Stomach (tissue), 9 donors: Measurements from ENCODE around the gene CLEC16A. TPM values are rescaled to one million over a fixed set of nuclear protein-coding genes. Genes with fewer than 3 reads are reported as not detected.
A peak's percentile ranks its signal among the peaks of the same experiment; 100 is the strongest.

Experiments used
- DNase-seq, 2 donors: peaks; one replicate each; pipeline versions ENCODE4 v3.0.0 to v3.0.0-alpha.2; 2013 to 2019
- H3K27ac ChIP-seq, 5 donors: fragments of 200-600 bp in 4 of 5; sonication (generic) in 4 of 5; one replicate each; pipeline ENCODE4 v1.5.1; 2013 to 2019; ENCODE audit warnings: mild to moderate bottlenecking in 1 of 5, moderate library complexity in 1 of 5
- H3K27me3 ChIP-seq, 3 donors: fragments of 200-600 bp; sonication (generic); one replicate each; pipeline ENCODE4 v1.5.1; 2017 to 2019; ENCODE audit warnings: mixed run types in 1 of 3
- H3K36me3 ChIP-seq, 4 donors: fragments of 200-600 bp; sonication (generic); 1 replicate in 3 of 4; 2 replicates in 1 of 4; pipeline ENCODE4 v1.5.1; 2016 to 2019
- H3K4me1 ChIP-seq, 4 donors: fragments of 200-600 bp; sonication (generic); one replicate each; pipeline ENCODE4 v1.5.1; 2016 to 2019
- H3K4me3 ChIP-seq, 4 donors: fragments of 200-600 bp; sonication (generic) in 3 of 4; one replicate each; pipeline ENCODE4 v1.5.1; 2016 to 2019; ENCODE audit warnings: mild to moderate bottlenecking in 1 of 4
- H3K9me3 ChIP-seq, 4 donors: fragments of 200-600 bp; sonication (generic); one replicate each; pipeline ENCODE4 v1.5.1; 2016 to 2019
- CTCF ChIP-seq, 7 experiments: fragments of 450-650 bp in 4 of 7; fragments of 200-600 bp in 3 of 7; sonication (generic) in 3 of 7; IDR thresholded peaks; one replicate each; pipeline ENCODE4 v1.5.1; 2016 to 2019; ENCODE audit warnings: antibody characterized with exemption in 7 of 7, control low read depth in 2 of 7, mild to moderate bottlenecking in 1 of 7
- EP300 ChIP-seq: sonication (generic); formaldehyde crosslinking; IDR thresholded peaks from one replicate; pipeline ENCODE4 v1.6.1; 2017; ENCODE audit warnings: antibody characterized with exemption
- POLR2A ChIP-seq, 4 donors: fragments of 450-650 bp; IDR thresholded peaks; one replicate each; pipeline ENCODE4 v1.6.1; 2016; ENCODE audit warnings: antibody characterized with exemption in 4 of 4, control low read depth in 2 of 4, mild to moderate bottlenecking in 1 of 4, moderate library complexity in 1 of 4
- POLR2AphosphoS5 ChIP-seq, 3 donors: sonication (generic); formaldehyde crosslinking; IDR thresholded peaks; one replicate each; pipeline ENCODE4 v1.6.1; 2016; ENCODE audit warnings: antibody characterized with exemption in 3 of 3
- WGBS, 5 donors: extraction: QIAGEN DNeasy Blood & Tissue Kit in 3 of 5; methylation state at CpG; one replicate each; pipeline versions ENCODE4 v1.1.5 to v1.1.7; 2013 to 2018; 5-methylcytosine and 5-hydroxymethylcytosine counted together
- intact Hi-C: fragments of 100-400 bp; cut with DNase I; formaldehyde crosslinking; loops from one replicate; pipeline ENCODE4 v1.15.1; 2023; ENCODE audit warnings: low total_unique reads
- polyA plus RNA-seq, 3 donors: library from polyadenylated mRNA; stranded (reverse); fragments of 200-250 nt; gene quantifications; one replicate each; pipeline ENCODE4 v1.2.3, GENCODE V29; 2013
- total RNA-seq, 5 donors: library from RNA; depleted of rRNA; stranded (reverse); fragments of >200 nt; gene quantifications; one replicate each; pipeline versions ENCODE4 v1.1.0 to v1.2.3, GENCODE V29; 2014 to 2016
- donor health status: healthy with polysubstance abuse.
- donor health status: Bipolar disorder and iron deficiency.
- donor health status: healthy.

Gene CLEC16A
- total and polyA plus RNA-seq, 8 donors = 5.8 to 176 (median 21.8) TPM

- Histone ChIP-seq H3K27ac (peak overlapping the region in 1 of 5 donors; percentile 79), H3K36me3 (peaks cover 0 to 25% (median 9%) of the 10 kb centered on the region in 4 donors), H3K4me3 (no peak overlapping the region), H3K27me3 (no peaks in the 10 kb centered on the region), H3K9me3 (no peaks in the 10 kb centered on the region), H3K4me1 (peaks cover 18 to 68% (median 36%) of the 10 kb centered on the region in 4 donors)
- TF ChIP-seq CTCF (IDR thresholded peaks at IDR 0.05) (no peak), POLR2A (IDR thresholded peaks at IDR 0.05) (no peak), EP300 (no peak), POLR2AphosphoS5 (IDR thresholded peaks at IDR 0.05) (no peak)
- 70 to 92% (median 87%) methylated on average over 2 of the region's 2 CpGs for WGBS, 5 donors
- intact Hi-C loops = no loop called here
- no peak for DNase-seq
Measured at GRCh38 chr16:11082860-11083388, 138.6 kb downstream of the CLEC16A start.

GRCh38 chr16:11084484-11084875 lies 140.1 kb downstream of the CLEC16A start:
- 63 to 81% (median 70%) methylated on average over 11 of the region's 11 CpGs for WGBS, 5 donors
- H3K9me3 ChIP-seq = no peaks in the 10 kb centered on the region
- H3K4me1 ChIP-seq = peaks cover 7 to 68% (median 33%) of the 10 kb centered on the region in 4 donors
- peak overlapping the region in 4 of 5 donors; percentile 24 to 79 (median 56) for H3K27ac ChIP-seq
- no peak overlapping the region for H3K4me3 ChIP-seq
- intact Hi-C loops = no loop called here
- peak in 1 of 2 donors; percentile 68 for DNase-seq
- peaks cover 0 to 27% (median 12%) of the 10 kb centered on the region in 4 donors for H3K36me3 ChIP-seq
- no peaks in the 10 kb centered on the region for H3K27me3 ChIP-seq
- TF ChIP-seq POLR2AphosphoS5 (IDR thresholded peaks at IDR 0.05) = peak in 1 of 3 donors; percentile 22
- TF ChIP-seq EP300 = no peak

- peak in 1 of 2 donors; percentile 60 for DNase-seq
- Histone ChIP-seq H3K4me1 (peaks cover 2 to 66% (median 29%) of the 10 kb centered on the region in 4 donors), H3K9me3 (no peaks in the 10 kb centered on the region), H3K36me3 (peaks cover 0 to 27% (median 12%) of the 10 kb centered on the region in 4 donors), H3K27me3 (no peaks in the 10 kb centered on the region), H3K27ac (peak overlapping the region in 4 of 5 donors; percentile 24 to 79 (median 56)), H3K4me3 (no peak overlapping the region)
- TF ChIP-seq EP300 = no peak
- intact Hi-C loops = no loop called here
- 82 to 91% (median 87%) methylated on average over 14 to 15 of the region's 15 CpGs for WGBS, 5 donors
Measured at GRCh38 chr16:11084876-11085485, 140.6 kb downstream of the CLEC16A start.

- Histone ChIP-seq H3K9me3 (no peaks in the 10 kb centered on the region), H3K4me1 (peaks cover 0 to 62% (median 21%) of the 10 kb centered on the region in 4 donors), H3K36me3 (peaks cover 0 to 27% (median 8%) of the 10 kb centered on the region in 4 donors), H3K27me3 (no peaks in the 10 kb centered on the region), H3K4me3 (no peak overlapping the region), H3K27ac (peak overlapping the region in 3 of 5 donors; percentile 25 to 79 (median 72))
- intact Hi-C loops = no loop called here
- DNase-seq = no peak
- WGBS, 5 donors = 92 to 100% (median 93%) methylated on average over 5 of the region's 5 CpGs
- TF ChIP-seq EP300 (no peak), POLR2AphosphoS5 (IDR thresholded peaks at IDR 0.05) (no peak), POLR2A (IDR thresholded peaks at IDR 0.05) (no peak), CTCF (IDR thresholded peaks at IDR 0.05) (no peak)
Measured at GRCh38 chr16:11085916-11086315, 141.6 kb downstream of the CLEC16A start.

GRCh38 chr16:11087691-11088073 lies 143.3 kb downstream of the CLEC16A start:
- WGBS, 5 donors = 85 to 93% (median 87%) methylated on average over 2 to 6 of the region's 6 CpGs
- Histone ChIP-seq H3K27ac (peak overlapping the region in 3 of 5 donors; percentile 38 to 79 (median 41)), H3K9me3 (no peaks in the 10 kb centered on the region), H3K4me1 (peaks cover 4 to 57% (median 22%) of the 10 kb centered on the region in 4 donors), H3K36me3 (peaks cover 0 to 27% (median 13%) of the 10 kb centered on the region in 4 donors), H3K27me3 (no peaks in the 10 kb centered on the region), H3K4me3 (no peak overlapping the region)
- no peak for TF ChIP-seq POLR2AphosphoS5 (IDR thresholded peaks at IDR 0.05)
- TF ChIP-seq EP300 = no peak
- no peak for TF ChIP-seq CTCF (IDR thresholded peaks at IDR 0.05)
- TF ChIP-seq POLR2A (IDR thresholded peaks at IDR 0.05) = no peak
- intact Hi-C loops = no loop called here
- no peak for DNase-seq
